HG02623 (cell line): Measurements from ENCODE around the gene CRNKL1.

Source experiments
- ATAC-seq: cut with Tn5 transposase; IDR thresholded peaks from one replicate; pipeline ENCODE4 v1.9.1; 2021; ENCODE audit warnings: moderate library complexity; ENCODE audit not compliant: unreplicated experiment

Gene CRNKL1

GRCh38 chr20:19986419-19986818 lies 65.8 kb downstream of the CRNKL1 start:
- no peak for ATAC-seq
